Glutamatergic neuron (in vitro differentiated cells): ENCODE results near the gene ACE. TPM values are rescaled to one million over a fixed set of nuclear protein-coding genes. Genes with fewer than 3 reads are reported as not detected.

Source experiments
- DNase-seq: peaks from one replicate; pipeline ENCODE4 v3.0.0; 2022
- H3K27ac Mint-ChIP-seq: one replicate; pipeline ENCODE4 v1.8.0; 2020; ENCODE audit warnings: mild to moderate bottlenecking, mixed read lengths, inconsistent platforms; ENCODE audit not compliant: unreplicated experiment
- H3K27me3 Mint-ChIP-seq: one replicate; pipeline ENCODE4 v1.8.0; 2020; ENCODE audit warnings: mild to moderate bottlenecking, moderate library complexity, mixed read lengths, inconsistent platforms; ENCODE audit not compliant: unreplicated experiment
- H3K36me3 Mint-ChIP-seq: one replicate; pipeline ENCODE4 v1.8.0; 2020; ENCODE audit warnings: mild to moderate bottlenecking, mixed read lengths, inconsistent platforms; ENCODE audit not compliant: unreplicated experiment
- H3K4me1 Mint-ChIP-seq: one replicate; pipeline ENCODE4 v1.8.0; 2020; ENCODE audit warnings: mild to moderate bottlenecking, low read depth, mixed read lengths, inconsistent platforms; ENCODE audit not compliant: unreplicated experiment
- H3K4me3 Mint-ChIP-seq: one replicate; pipeline ENCODE4 v1.8.0; 2020; ENCODE audit warnings: mild to moderate bottlenecking, mixed read lengths, inconsistent platforms; ENCODE audit not compliant: unreplicated experiment
- H3K9me3 Mint-ChIP-seq: one replicate; pipeline ENCODE4 v1.8.0; 2020; ENCODE audit warnings: mild to moderate bottlenecking, moderate library complexity, mixed read lengths, inconsistent platforms; ENCODE audit not compliant: unreplicated experiment
- CTCF ChIP-seq: fragments of 200-600 bp; sonication (generic); IDR thresholded peaks from one replicate; pipeline ENCODE4 v1.5.0; 2021; ENCODE audit not compliant: partially characterized antibody, unreplicated experiment
- total RNA-seq: library from RNA; stranded (reverse); fragmentation: NEBNext Ultra II Directional; extraction: Animal tissue kit (Norgen Biotek cat#: 25700); gene quantifications from one replicate; pipeline ENCODE4 v1.2.1, GENCODE V29; 2021; ENCODE audit not compliant: unreplicated experiment

ACE gene
- total RNA-seq, 1 donor from 2014 or later: 3.7 TPM

- peaks cover 21% of the 10 kb centered on the region for H3K4me1 Mint-ChIP-seq
- peak overlapping the region; percentile 82 for H3K4me3 Mint-ChIP-seq
- H3K27ac Mint-ChIP-seq: peak overlapping the region; percentile 8
- no peaks in the 10 kb centered on the region for H3K36me3 Mint-ChIP-seq
- H3K9me3 Mint-ChIP-seq: peaks cover 11% of the 10 kb centered on the region
- peaks cover 7% of the 10 kb centered on the region for H3K27me3 Mint-ChIP-seq
- no peak for DNase-seq
- no peak for TF ChIP-seq CTCF
Observed at GRCh38 chr17:63444457-63444856, 32.4 kb upstream of the ACE start.

- Mint-ChIP-seq H3K4me3 (peak overlapping the region; percentile 82), H3K4me1 (peaks cover 21% of the 10 kb centered on the region), H3K27me3 (peaks cover 3% of the 10 kb centered on the region), H3K9me3 (peaks cover 6% of the 10 kb centered on the region), H3K27ac (no peak overlapping the region), H3K36me3 (no peaks in the 10 kb centered on the region)
- no peak for TF ChIP-seq CTCF
- no peak for DNase-seq
Observed at GRCh38 chr17:63445065-63445464, 31.8 kb upstream of the ACE start.

- Mint-ChIP-seq H3K27ac (no peak overlapping the region), H3K4me3 (peak overlapping the region; percentile 82), H3K9me3 (peaks cover 6% of the 10 kb centered on the region), H3K27me3 (peaks cover 3% of the 10 kb centered on the region), H3K36me3 (no peaks in the 10 kb centered on the region), H3K4me1 (peaks cover 25% of the 10 kb centered on the region)
- no peak for DNase-seq
- no peak for TF ChIP-seq CTCF
Observed at GRCh38 chr17:63445571-63445953, 31.3 kb upstream of the ACE start.

- Mint-ChIP-seq H3K9me3 (peaks cover 6% of the 10 kb centered on the region), H3K4me1 (peaks cover 24% of the 10 kb centered on the region), H3K27ac (peak within 1 kb of the TSS; percentile 80), H3K27me3 (peaks cover 3% of the 10 kb centered on the region), H3K36me3 (no peaks in the 10 kb centered on the region), H3K4me3 (peak within 1 kb of the TSS; percentile 82)
- peak; percentile 81 for TF ChIP-seq CTCF
- DNase-seq: peak; percentile 80
Observed at GRCh38 chr17:63445954-63446752, 30.7 kb upstream of the ACE start, which contains the start of gene CYB561. TSS of gene CYB561 (minus strand) at chr17:63446306. CDS start at chr17:63437547, 8,759 bp downstream.
